ENCODE measurements around the gene TAF12.
"Not testable (repeated sequence)": the region's sequence is repeated elsewhere in the genome, so short reads cannot be mapped to it uniquely, and the experiment has no call there.

TAF12 gene

DNA sequence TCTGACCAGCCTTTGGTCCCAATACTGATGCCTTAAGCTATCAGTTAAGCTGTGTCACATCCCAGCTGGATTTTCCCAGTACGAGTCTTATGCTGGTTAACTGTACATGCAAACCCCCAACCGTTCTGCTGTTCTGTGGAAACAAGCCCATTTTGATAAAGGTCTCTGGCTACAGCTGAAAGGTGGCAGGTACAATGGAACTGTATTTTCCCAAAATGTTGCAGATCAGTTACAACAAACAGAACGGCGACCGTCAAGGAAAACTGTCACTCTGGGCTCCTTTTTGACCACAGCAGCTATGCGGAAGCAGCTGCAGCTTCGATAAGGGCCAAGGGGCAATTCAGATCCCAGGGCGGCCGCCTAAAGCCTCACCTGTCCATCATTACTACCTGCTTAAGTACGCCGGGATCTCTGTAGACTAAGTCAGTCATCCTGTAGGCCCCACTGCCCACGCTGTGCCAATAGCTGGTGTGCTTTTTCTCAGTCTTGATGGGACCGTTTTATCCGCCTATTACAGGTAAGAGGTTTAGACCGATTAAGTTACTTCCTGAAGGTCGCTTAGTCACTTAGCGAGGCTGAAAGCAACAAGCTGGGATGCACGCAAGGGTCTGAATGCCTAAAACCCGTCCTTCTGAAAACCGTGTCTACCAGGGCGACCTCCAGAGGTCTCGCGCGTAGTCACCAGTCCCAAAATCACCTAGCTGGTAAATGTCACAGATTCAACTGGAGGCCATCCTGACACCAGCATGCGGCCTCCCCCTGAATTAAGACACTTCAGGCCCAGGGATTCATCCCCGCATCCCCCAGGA is 61.9 kb downstream of the TAF12 start:
- DNase-seq = peak; percentile 63 to 67

DNA sequence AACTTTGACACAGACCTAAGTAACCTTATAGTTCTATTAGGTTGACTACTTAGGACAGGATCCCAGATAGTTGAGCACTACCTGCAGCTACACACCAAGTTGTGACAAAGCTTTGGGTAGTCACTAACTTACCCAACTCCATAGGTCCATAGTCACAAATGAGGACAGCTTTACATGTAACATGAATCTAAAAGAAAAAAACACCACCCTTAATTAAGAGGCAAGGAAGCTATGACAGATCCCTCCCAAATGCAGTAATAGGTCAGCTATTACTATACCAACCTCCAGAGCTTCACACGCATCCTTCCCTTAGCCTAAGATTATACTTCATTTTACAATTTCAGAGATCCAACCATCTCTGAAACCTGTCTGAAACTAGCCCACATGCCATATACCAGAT is 63.5 kb downstream of the TAF12 start:
- DNase-seq = no peak

DNA sequence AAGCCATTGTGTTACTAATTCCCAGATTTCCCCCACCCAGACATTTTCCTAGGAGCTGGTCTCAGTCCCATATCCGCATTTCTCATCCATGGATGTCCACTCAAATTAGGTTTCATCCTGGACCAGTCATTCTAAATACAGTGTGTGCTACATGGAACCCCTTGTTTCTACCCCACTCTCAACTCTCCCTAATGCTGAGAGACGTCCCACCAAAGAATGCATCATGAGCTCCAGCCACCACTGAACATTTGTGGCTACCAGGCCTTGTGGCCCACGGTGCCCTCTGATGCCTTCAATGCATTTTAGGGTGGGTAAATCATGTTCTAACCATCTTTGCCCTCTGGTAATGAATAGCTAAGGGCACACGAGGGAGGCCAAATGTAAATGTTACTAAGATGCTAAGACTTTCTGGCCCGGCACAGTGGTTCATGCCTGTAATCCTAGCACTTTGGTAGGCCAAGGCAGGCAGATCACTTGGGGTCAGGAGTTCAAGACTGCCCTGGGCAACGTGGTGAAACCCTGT is 64.1 kb downstream of the TAF12 start:
- DNase-seq = no peak

DNA sequence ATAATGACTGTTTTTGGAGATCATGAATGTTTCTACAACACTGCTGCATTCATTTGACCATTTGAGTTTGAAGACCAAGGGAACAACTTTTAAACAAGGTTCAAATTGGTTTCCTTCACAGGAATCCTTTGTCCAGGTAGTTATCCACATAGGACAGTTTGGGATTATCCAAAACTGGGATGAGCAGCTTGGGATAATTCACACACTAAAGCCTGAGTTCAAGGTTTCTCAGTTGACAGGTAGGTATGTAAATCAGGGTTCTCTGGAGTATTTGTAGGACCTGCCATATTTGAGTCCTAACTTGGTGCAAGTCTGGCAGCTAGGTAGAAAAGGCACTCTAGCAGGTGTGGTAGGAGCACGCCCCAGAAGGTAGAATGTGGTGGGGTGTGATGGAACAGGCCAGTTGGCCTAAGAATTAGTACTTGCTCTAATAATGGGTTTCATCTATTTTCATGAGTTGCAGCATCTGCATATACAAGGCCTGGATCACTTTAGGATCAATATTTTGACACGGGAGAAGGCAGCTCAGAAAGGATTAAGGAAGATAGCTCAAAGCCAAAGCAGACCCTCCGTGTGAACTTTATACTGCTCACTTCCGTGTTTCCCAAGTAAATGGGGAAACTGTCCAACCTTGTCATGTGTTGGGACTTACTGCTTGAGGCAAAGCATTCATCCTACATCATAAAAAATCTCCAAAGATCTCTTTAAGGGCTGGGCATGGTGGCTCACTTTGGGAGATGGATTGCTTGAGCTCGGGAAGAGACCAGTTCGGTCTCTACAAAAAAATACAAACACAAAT is 64.9 kb downstream of the TAF12 start:
- no peak for DNase-seq

DNA sequence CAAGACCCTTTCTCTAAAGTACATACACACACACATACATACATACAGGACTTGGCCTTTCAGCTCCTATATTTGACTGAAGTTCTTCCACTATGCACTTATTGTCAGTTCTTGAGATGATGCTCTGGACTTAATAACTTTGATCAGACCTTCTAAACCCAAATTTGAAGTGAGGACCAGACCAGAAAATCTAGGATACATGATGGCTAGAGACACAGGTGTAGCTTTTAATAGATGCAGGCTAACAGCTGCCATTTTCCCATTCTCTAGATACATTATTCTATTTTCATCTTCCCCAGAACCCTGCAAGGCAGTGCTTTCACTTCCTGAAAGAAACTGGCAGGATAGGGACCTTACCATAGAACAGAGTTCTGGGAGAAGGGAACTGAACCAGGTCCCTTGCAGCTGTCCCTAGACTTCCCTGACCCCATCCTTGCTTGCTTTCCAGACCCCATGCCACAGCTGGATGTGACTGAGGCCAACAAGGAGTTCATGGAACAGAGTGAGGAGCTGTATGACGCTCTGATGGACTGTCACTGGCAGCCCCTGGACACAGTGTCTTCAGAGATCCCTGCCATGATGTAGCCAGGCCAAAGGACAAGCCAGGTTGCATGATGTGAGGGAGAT is 65.7 kb downstream of the TAF12 start:
- no peak for DNase-seq

DNA sequence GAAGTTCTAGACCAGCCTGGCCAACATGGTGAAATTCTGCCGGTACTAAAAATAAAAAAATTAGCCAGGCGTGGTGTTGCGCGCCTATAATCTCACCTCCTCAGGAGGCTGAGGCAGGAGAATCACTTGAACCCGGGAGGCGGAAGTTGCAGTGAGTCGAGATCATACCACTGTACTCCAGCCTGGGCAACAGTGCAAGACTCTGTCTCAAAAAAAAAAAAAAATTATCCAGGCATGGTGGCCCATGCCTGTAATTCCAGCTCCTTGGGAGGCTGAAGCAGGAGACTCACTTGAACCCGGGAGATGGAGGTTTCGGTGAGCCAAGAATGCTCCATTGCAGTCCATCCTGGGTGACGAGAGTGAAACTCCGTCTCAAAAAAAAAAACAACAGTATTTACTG is 69.3 kb downstream of the TAF12 start:
- DNase-seq = no peak

DNA sequence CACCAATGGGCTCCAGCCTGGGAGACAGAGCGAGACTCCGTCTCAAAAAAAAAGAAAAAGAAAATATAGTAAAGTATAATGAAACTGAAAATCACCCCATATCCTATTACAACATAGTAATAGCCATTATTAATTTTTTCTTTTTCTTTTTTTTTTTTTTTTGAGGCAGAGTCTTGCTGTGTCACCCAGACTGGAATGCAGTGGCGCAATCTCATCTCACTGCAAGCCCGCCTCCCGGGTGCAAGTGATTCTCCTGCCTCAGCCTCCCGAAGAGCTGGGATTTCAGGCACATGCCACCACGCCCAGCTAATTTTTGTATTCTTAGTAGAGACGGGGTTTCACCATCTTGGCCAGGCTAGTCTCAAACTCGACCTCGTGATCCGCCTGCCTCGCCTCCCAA is 70.0 kb downstream of the TAF12 start:
- DNase-seq = not testable (repeated sequence)

DNA sequence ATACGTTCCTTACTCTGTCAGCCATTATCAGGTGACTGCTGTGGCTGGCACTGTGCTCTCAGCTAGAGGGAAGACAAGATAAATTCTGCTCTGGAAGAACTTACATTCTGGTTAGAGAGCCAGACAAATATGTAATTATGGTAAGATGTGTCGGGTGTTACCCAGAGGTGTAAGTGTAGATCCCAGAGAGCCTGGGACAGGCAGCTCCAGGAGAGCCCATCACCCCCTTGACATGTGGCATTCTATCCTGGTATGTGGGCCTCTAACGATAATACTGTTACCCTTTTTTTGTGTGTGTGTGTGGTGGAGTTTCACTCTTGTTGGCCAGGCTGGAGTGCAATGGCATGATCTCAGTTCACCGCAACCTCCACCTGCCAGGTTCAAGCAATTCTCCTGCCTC is 71.0 kb downstream of the TAF12 start:
- no peak for DNase-seq

DNA sequence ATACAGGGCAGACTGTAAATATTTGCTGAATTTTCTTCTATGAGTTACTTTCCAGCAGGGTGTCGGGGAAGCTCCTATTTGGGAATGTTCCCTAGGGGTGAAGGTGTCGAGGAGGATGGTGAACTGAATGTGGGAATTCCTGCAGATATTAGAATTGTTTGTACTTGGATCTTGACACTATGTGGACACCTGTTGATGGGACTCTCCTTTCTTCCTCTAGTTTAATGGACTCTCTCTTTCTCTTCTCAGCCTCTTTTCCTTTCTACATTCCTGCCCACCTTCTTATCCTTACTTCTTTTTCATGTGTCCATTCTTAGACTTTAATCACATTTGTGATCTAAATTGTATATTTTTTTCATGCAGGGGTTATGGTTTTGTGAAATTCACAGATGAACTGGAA is 75.9 kb downstream of the TAF12 start:
- DNase-seq = no peak

DNA sequence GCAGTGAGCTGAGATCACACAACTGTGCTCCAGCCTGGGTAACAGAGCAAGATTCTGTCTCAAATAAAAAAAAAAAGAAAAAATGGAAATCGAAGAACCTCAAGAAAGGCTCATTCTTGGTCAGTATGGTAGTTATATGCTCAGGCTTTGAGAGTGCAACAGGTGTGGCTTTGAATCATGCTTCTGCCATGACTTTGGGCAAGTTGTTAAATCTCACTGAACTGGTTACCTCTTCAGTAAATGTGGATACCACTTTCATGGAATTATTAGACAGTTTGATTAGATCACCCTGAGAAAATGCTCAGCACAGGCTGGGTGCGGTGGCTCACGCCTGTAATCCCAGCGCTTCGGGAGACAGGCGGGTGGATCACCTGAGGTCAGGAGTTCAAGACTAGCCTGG is 77.1 kb downstream of the TAF12 start:
- no peak for DNase-seq

DNA sequence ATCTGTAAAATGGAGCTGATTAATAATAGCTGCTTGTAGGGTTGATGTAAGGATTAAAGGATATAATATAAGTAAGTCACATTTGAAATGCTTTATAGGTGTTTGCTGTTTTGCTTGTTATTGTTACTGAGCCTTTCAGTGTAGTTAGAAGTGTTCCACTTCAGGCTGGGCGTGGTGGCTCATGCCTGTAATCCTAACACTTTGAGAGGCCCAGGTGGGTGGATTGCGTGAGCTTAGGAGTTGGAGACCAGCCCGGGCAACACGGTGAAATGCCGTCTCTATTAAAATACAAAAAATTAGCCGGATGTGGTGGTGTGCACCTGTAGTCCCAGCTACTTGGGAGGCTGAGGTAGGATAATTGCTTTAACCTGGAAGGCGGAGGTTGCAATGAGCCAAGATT is 77.8 kb downstream of the TAF12 start:
- DNase-seq = no peak

DNA sequence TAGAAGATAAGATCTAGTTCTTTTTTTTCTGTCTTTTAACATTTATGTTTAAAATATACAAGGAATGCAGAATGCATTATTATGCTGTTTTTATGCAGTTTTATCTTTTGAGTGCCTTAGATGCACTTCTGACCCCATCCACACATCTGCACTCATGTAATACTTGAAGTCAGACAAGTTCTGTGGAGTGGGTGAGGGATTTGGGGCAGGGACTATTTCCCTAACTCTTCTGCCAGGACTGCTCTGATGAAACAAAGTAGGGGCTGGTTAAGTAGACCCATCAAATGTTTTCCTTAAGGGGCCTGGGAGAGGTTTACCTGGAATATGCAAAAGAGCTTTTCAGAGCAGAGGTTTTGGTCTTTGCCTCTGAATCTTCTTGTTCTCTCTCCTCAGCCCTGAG is 78.6 kb downstream of the TAF12 start:
- no peak for DNase-seq

DNA sequence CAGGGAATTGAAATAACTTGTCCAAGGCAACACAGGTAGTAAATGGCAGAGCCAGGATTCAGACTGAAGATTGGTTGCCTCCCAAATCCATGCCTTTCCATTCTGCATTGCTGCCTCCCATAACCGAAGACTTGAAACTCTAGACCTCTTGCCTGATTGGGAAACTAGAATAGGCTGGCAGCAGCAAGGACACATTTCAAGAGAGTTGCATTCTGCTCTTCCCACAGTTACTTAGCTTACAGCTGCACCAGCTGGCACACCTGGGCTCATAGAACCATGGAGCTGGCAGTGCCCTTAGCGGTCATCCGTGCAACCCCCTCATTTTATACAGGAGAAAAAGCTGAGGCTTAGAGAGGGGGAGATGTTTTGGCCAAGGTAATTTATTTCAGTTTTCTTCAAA is 82.0 kb downstream of the TAF12 start:
- no peak for DNase-seq

All from CD4-positive, alpha-beta T cell treated with Interleukin-1 beta for 1 hour (primary cell).